Jurkat, Clone E6-1 (cell line): ENCODE measurements around the gene ITCH.
"Not testable (repeated sequence)": the region's sequence is repeated elsewhere in the genome, so short reads cannot be mapped to it uniquely, and the experiment has no call there.

Experiments used
- DNase-seq: peaks from one replicate; pipeline ENCODE4 v3.0.0-alpha.2; 2011; ENCODE audit warnings: low read depth, low spot score
- H3K4me3 ChIP-seq: 2 replicates; pipeline ENCODE4 v1.5.1; 2011; ENCODE audit warnings: mild to moderate bottlenecking, low read length, control low read depth, moderate library complexity

ITCH gene

DNA sequence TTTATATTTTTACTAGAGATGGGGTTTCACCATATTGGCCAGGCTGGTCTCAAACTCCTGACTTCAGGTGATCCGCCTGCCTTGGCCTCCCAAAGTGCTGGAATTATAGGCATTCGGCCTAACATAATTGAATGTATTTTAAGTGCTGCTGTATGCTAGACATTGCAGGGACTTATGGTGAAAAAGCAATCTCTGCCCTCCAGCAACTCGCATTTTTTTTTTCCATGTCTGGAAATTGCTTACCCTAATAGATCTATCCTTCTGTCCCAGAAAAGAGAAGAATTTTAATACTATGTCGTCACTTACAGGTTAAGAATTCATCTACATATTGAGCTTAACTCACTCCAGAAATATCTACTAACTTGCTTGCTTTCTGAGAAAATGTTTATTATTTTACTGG lies 10.4 kb downstream of the ITCH start:
- DNase-seq: no peak
- no peak overlapping the region for H3K4me3 ChIP-seq

GRCh38 chr20:34374209-34374760 lies 11.2 kb downstream of the ITCH start:
- no peak overlapping the region for H3K4me3 ChIP-seq
- no peak for DNase-seq

DNA sequence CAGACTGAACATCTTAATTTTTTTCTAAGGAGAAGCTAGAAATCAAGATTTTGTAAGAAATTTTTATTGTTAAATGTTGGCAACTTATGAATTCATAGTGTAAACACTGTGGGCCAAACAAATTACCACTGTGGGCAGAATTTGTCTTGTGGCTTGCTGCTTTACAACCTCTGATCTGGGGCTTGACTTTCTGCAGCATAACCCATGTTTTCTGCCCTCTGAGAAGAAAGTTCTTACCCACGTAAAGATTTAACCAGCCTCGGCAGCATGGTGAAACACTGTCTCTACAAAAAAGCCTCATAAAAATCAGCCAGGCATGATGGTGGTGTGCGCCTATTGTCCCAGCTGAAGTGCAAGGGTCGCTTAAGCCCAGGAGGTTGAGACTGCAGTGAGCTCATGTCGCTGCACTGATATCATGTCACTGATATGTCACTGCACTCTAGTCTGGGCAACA lies 12.9 kb downstream of the ITCH start:
- H3K4me3 ChIP-seq: no peak overlapping the region
- DNase-seq: no peak

GRCh38 chr20:34377072-34377847 lies 14.2 kb downstream of the ITCH start:
- H3K4me3 ChIP-seq: no peak overlapping the region
- no peak for DNase-seq

DNA sequence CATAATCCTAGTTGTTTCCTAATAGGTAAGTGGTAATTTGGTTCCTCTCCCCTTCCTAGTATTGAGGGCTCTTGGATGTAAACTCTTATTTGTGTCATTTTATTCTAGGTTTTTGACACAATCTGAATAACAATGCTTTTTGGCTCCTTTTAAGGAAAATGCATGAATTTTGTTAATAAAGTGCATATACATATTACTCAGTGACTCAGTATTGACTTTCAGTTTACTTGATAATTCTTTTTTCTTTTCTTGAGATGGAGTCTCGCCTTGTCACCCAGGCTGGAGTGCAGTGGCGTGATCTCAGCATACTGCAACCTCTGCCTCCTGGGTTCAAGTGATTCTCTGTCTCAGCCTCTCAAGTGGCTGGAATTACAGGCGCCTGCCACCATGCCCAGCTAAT lies 19.1 kb downstream of the ITCH start:
- no peak overlapping the region for H3K4me3 ChIP-seq
- DNase-seq: no peak

DNA sequence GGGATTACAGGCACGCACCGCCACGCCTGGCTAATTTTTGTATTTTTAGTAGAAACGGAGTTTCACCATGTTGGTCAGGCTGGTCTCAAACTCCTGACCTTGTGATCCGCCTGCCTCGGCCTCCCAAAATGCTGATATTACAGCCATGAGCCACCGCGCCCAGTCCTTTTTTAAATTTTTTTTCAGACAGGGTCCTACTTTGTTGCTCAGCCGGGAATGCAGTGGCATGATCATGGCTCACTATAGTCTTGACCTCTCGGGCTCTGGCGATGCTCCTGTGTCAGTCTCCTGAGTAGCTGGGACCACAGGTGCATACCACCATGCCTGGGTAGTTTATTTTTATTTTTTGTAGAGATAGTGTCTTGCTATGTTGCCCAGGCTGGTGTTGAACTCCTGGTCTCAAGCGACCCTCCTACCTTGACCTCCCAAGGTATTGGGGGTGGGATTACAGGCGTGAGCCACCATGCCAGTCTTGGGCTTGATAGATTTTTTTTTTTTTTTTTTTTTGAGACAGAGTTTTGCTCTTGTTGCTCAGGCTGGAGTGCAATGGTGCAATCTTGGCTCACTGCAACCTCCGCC lies 19.9 kb downstream of the ITCH start:
- DNase-seq, H3K4me3 ChIP-seq: not testable (repeated sequence)

DNA sequence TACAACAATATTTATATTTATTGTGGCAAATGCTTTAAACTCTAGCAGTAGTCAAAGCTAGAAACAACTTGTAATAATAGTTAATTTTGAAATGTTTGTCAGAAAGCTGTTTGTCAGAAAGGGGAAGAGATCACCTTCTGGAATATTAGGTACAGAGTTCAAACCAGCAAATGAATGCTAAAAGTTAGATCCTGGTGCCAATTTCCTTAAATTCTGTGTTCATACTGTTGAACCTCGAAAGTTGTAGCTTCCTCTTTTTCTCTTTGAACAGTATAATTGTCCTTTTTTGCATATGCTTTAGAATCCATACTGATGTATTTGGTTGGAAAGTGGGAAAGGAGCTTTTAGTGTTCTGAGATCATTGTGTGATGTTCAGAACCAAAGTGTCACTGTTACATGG lies 22.4 kb downstream of the ITCH start:
- no peak overlapping the region for H3K4me3 ChIP-seq
- no peak for DNase-seq

GRCh38 chr20:34388000-34388399 lies 24.9 kb downstream of the ITCH start:
- no peak for DNase-seq
- no peak overlapping the region for H3K4me3 ChIP-seq

DNA sequence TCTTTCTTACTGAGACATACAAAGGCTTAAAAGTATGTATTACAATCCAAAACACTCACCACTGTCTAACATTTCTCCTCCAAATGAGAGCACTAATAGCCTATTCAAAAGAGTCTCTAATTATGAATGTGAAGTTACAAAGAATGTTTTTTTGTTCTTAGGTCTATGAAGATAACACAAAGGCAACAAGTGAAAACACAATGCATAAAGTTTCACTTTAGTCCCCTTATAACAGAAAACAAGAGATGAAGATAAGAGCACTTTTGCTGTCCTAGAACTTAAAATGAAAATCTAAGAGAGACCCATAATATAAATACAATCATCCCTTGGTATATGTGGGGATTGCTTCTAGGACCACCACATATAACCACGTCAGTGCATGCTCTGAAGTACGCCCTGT lies 25.6 kb downstream of the ITCH start:
- no peak for DNase-seq
- H3K4me3 ChIP-seq: no peak overlapping the region

DNA sequence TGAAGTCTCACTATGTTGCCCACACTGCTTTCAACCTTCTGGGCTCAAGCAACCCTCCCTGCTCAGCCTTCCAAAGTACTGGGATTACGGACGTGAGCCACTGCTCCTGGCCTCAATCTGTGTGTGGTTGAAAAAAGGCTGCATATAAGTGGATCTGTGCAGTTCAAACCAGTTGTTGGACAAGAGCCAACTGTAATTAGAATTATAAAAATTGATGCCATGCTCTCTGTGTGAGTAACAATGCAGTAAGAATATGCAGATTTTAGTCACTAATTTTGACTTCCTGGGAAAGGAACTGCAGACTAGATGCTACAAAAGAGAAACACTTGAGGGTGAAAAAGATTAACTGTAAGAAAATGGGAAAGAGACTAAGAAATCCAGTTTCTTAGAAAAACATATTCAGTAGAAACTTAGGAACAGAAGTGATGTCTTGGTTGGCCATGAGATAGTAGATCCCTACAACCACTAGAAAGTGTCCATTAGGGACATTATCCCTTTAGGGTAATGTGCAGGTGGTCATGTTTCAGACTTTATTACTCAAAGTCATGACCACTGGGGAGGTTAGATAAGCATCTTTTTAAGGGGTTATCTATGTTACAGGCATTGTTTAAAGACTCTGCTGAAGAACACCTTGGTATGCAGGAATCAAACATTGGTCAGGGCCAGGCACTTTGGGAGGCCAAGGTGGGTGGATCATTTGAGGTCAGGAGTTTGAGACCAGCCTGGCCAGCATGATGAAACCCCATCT lies 26.3 kb downstream of the ITCH start:
- no peak for DNase-seq

GRCh38 chr20:34389954-34390555 lies 27.0 kb downstream of the ITCH start:
- H3K4me3 ChIP-seq: no peak overlapping the region
- DNase-seq: no peak

More for the DNA sequence above, 26.3 kb downstream of the ITCH start:
- H3K4me3 ChIP-seq: no peak overlapping the region

DNA sequence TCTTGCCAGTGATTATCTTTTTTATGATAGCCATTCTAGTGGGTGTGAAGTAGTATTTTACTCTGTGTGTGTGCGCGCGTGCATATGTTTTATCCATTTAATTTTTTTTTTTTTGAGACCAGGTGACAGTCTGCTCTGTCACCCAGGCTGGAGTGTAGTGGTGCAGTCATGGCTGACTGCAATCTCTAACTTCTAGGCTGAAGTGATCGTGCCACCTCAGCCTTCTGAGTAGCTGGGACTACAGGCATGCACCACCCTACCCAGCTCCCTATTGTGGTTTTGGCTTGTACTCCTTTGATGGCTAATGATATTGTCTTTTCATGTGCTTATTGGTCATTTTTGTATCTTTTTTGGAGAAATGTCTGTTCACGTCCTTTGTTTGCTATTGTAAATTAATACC lies 33.3 kb downstream of the ITCH start:
- no peak overlapping the region for H3K4me3 ChIP-seq
- no peak for DNase-seq

DNA sequence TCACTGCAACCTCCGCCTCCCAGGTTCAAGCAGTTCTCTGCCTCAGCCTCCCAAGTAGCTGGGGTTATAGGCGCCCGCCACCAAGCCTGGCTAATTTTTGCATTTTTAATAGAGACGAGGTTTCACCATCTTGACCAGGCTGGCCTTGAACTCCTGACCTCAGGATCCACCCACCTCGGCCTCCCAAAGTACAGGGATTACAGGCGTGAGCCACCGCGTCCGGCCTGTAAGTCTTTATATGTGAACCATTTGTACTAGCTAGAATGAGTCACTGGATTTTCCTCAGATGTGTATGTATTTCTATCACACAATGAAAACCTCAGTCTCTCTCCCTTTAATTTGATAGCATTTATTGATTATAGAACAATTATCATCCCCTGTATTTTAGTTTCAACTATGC lies 34.0 kb downstream of the ITCH start:
- H3K4me3 ChIP-seq: no peak overlapping the region
- no peak for DNase-seq

DNA sequence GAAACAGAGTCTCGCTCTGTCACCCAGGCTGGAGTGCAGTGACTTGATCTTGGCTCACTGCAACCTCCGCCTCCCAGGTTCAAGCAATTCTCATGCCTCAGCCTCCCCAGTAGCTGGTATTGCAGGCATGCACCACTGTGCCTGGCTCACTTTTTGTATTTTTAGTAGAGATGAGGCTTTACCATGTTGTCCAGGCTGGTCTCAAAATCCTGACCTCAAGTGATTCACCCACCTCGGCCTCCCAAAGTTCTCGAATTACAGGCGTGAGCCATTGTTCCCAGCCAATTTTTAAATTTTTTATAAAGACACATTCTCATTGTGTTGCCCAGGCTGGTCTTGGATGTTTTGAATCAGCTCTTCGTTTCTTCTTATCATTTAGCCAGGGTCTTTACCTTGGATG lies 37.7 kb downstream of the ITCH start:
- DNase-seq, H3K4me3 ChIP-seq: not testable (repeated sequence)

DNA sequence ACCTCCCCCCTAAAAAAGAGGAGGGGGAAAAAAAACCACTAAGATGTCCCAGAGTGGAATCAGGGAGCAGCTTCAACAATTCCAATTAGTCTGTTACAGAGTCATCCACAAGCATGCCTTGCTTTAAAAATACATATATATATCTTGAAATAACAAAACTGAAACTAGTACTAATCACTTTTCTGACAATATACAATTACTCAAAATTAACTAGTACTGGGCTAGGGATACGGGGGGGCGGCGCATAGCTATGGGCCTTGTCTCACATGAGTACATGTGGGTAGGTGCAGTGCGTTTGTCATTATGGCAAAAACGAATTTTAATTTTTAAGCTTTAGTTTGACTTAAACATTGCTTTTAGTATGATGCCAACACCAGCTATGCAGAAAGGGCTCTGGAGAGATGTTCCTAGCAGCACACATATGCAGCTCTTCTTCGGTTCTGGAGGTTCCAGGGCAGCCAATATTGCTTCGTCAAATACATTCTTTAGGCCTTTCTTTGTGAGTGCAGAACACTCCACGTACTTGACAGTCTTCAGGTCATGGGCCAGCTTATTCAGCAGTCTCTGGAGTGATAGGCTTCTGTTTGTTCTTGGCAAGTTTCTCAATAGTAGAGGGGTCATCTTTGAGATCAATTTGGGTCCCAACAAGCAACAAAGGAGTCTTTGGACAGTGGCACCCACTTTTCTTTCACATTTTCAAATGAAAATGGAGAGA lies 38.8 kb downstream of the ITCH start:
- no peak overlapping the region for H3K4me3 ChIP-seq
- DNase-seq: no peak

DNA sequence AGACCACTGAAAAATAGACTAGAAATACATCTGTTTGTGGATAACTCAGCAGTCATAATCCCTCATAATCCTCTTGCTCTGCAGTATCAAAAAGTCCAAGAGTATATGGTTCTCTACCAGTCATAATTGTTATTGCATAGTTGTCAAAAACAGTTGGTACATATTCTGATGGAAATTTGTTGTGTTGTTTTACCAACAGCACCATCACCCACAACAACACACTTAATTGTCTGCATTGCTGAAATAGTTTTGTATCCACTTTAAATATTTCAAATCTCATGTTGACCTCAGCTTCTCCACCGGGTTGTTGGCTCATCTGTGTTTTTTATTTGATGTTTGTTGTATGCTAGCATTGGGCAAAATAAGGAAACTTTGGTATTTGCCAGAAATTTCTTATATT lies 39.4 kb downstream of the ITCH start:
- DNase-seq: no peak

DNA sequence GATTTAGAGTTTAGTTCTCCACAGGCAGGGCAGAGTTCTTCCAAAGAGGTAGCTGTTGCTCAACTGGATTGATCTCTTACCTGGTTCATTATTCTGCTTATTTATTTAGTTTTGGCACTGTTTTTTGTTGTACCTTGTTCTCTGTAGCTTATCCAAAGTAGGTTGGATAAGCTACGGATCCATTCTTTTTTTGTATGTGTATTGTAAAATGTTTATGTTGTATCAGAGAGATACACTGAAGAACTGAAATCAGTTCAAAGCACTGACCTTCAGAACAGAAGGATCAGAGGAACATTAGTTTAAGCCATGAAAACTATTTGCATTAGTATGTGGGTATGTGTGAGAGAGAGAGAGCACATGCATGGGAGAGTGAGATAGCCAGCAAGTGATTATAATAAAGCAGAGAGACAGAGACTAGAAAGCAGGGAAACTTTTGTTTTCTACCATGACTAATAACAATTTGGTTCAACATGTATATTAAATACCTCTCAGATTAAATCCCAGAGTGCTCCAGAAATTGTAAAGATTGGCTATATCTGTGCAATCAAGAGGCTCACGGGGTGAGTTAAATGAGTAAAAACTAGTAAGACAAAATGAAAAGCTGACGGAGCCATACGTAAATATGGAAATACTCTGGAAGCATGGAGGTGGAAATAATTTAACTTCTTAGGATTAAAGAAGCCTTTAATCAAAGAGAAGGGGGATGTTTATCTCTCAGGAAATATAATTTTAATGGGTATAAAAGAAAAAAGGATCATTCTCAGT lies 40.2 kb downstream of the ITCH start:
- H3K4me3 ChIP-seq: no peak overlapping the region
- DNase-seq: no peak

More for the DNA sequence above, 39.4 kb downstream of the ITCH start:
- H3K4me3 ChIP-seq: no peak overlapping the region

GRCh38 chr20:34403908-34404307 lies 40.8 kb downstream of the ITCH start:
- no peak overlapping the region for H3K4me3 ChIP-seq
- DNase-seq: no peak
